MCF 10A (cell line): ENCODE measurements around the gene MYOZ1. TPM values are rescaled to one million over a fixed set of nuclear protein-coding genes. Genes with fewer than 3 reads are reported as not detected.

ENCODE experiments used
- BruUV-seq: library from RNA; stranded (reverse); fragments of 400-500 nt; replicated peaks from 2 replicates; lab custom pipeline; 2021; lab: Mats Ljungman, UMichigan
- CTCF ChIA-PET: fragments of 300-600 bp; sonication (Branson Sonifier 250); formaldehyde crosslinking; extraction: SDS; loops from one replicate; lab custom pipeline; 2021; ENCODE audit warnings: antibody characterized with exemption, inconsistent platforms; lab: Yijun Ruan, JAX
- POLR2A ChIA-PET: fragments of 300-600, 350-650 bp; sonication (Branson Sonifier 250); formaldehyde crosslinking; extraction: SDS; loops from one replicate; lab custom pipeline; 2020; ENCODE audit warnings: antibody characterized with exemption, inconsistent platforms; lab: Yijun Ruan, JAX
- DNase-seq: peaks from one replicate; pipeline ENCODE4 v3.0.0-alpha.2; 2018; ENCODE audit not compliant: unreplicated experiment
- H3K27ac Mint-ChIP-seq: one replicate; pipeline ENCODE4 v1.8.0; 2022; ENCODE audit warnings: mild to moderate bottlenecking, low read depth, mixed read lengths; ENCODE audit not compliant: unreplicated experiment
- H3K27me3 Mint-ChIP-seq: one replicate; pipeline ENCODE4 v1.8.0; 2022; ENCODE audit warnings: mixed read lengths; ENCODE audit not compliant: insufficient read depth, unreplicated experiment
- H3K36me3 Mint-ChIP-seq: one replicate; pipeline ENCODE4 v1.8.0; 2022; ENCODE audit warnings: mild to moderate bottlenecking, moderate library complexity, mixed read lengths; ENCODE audit not compliant: insufficient read depth, unreplicated experiment
- H3K4me1 Mint-ChIP-seq: one replicate; pipeline ENCODE4 v1.8.0; 2022; ENCODE audit warnings: mixed read lengths; ENCODE audit not compliant: insufficient read depth, unreplicated experiment
- H3K4me3 Mint-ChIP-seq: one replicate; pipeline ENCODE4 v1.8.0; 2022; ENCODE audit warnings: mild to moderate bottlenecking, moderate library complexity, mixed read lengths; ENCODE audit not compliant: unreplicated experiment
- H3K9me3 Mint-ChIP-seq: one replicate; pipeline ENCODE4 v1.8.0; 2022; ENCODE audit warnings: mixed read lengths; ENCODE audit not compliant: unreplicated experiment
- CTCF ChIP-seq: fragments of 200-600 bp; IDR thresholded peaks from one replicate; pipeline ENCODE4 v1.8.0; 2022; ENCODE audit warnings: antibody characterized with exemption, mild to moderate bottlenecking; ENCODE audit not compliant: unreplicated experiment
- intact Hi-C: fragments of 100-400 bp; cut with micrococcal nuclease; formaldehyde crosslinking; loops from 2 replicates; pipeline ENCODE4 v1.14.1; 2022
- total RNA-seq: library from RNA; stranded (reverse); gene quantifications from 2 replicates; pipeline ENCODE4 v1.2.3, GENCODE V29; 2022

The MYOZ1 gene
- total RNA-seq, 1 experiment from 2014 or later: not detected

GRCh38 chr10:73590881-73591799 lies 50.1 kb downstream of the MYOZ1 start, which contains the start of gene USP54:
Gene USP54, minus strand, starts transcription at chr10:73591342. Its CDS starts 15,684 bp downstream, at chr10:73575658.
- no TSS peak for BruUV-seq
- Mint-ChIP-seq H3K4me1 (peaks cover 28% of the 10 kb centered on the region), H3K36me3 (no peaks in the 10 kb centered on the region), H3K27me3 (no peaks in the 10 kb centered on the region), H3K4me3 (peak within 1 kb of the TSS; percentile 51), H3K9me3 (no peaks in the 10 kb centered on the region), H3K27ac (peak within 1 kb of the TSS; percentile 92)
- no peak for TF ChIP-seq CTCF
- CTCF ChIA-PET: interaction anchor here (0.5 to 2.2 kb wide), 3 partner anchors 10 to 62 kb away, joined by 4 to 8 read pairs (median 6); no protein-coding TSS in a partner anchor
- intact Hi-C loops: no loop called here
- DNase-seq: peak; percentile 26
- POLR2A ChIA-PET: interaction anchor here (0.5 to 3.4 kb wide), 13 partner anchors 10 to 494 kb away, joined by 3 to 32 read pairs (median 4); partner anchors contain the start of genes DNAJC9, MRPS16 and PPP3CB

DNA sequence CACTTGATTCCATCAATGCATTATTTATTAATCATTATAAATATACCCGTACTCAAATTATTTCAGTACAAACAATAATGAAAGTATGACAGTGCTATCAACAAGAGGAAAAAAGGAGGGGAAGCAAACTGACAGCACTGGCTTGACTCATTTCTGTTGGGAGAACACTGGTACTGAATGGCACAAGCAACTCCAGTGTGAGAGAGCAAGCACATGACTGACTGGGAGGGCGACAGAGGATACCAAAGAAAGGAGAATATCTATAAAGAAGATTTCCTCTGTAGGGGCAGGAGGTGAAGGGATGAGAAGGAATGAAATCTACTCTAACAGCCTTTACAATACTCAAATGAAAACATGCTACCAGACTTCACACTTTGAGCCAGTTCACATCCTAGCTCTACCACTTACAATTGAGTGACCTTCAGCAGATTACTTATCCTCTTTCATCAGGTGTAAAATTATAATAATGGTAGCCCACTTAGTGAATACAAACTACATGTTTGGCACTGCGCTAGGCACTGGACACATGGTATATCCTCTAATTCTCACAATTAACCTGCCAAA lies 51.6 kb downstream of the MYOZ1 start:
- intact Hi-C loops: no loop called here
- Mint-ChIP-seq H3K27ac (no peak overlapping the region), H3K27me3 (no peaks in the 10 kb centered on the region), H3K36me3 (no peaks in the 10 kb centered on the region), H3K4me3 (no peak overlapping the region), H3K4me1 (peaks cover 39% of the 10 kb centered on the region), H3K9me3 (no peaks in the 10 kb centered on the region)
- DNase-seq: no peak
- POLR2A ChIA-PET: interaction anchor here (0.6 to 5.3 kb wide), 6 partner anchors 12 to 1776 kb away, joined by 3 to 43 read pairs (median 4); no protein-coding TSS in a partner anchor
- TF ChIP-seq CTCF: no peak
- no TSS peak for BruUV-seq
- CTCF ChIA-PET: interaction anchor here (1.0 to 1.2 kb wide), 2 partner anchors 16 to 60 kb away, joined by 5 to 6 read pairs; no protein-coding TSS in a partner anchor

DNA sequence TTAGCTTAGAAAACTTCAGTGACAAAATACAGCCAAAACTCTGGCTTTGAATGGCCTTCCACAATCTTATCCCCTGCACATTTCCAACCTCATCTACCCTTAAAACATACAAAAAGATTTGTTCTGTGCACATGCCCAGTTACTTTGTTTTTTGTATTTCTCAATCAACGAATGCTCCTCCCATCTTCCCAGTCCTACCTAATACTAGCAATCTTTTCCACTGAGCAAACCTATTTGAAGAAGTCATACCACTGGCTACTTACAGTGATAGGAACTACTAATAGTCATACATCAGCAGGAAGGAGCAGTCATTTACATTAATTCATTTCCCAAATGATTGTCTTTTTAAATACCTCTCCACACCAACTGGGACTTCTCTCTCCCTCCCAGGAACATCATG lies 52.6 kb downstream of the MYOZ1 start:
- DNase-seq: no peak
- Mint-ChIP-seq H3K27me3 (no peaks in the 10 kb centered on the region), H3K36me3 (no peaks in the 10 kb centered on the region), H3K4me1 (peaks cover 40% of the 10 kb centered on the region), H3K27ac (peak overlapping the region; percentile 7), H3K9me3 (no peaks in the 10 kb centered on the region), H3K4me3 (no peak overlapping the region)
- ChIA-PET POLR2A (interaction anchor here (1.0 to 5.3 kb wide), 3 partner anchors 12 to 25 kb away, joined by 3 to 43 read pairs (median 4); no protein-coding TSS in a partner anchor), CTCF (no interaction called here)
- no TSS peak for BruUV-seq
- TF ChIP-seq CTCF: no peak
- intact Hi-C loops: no loop called here
